Measurements from ENCODE around the gene SLC25A48.

The SLC25A48 gene

DNA sequence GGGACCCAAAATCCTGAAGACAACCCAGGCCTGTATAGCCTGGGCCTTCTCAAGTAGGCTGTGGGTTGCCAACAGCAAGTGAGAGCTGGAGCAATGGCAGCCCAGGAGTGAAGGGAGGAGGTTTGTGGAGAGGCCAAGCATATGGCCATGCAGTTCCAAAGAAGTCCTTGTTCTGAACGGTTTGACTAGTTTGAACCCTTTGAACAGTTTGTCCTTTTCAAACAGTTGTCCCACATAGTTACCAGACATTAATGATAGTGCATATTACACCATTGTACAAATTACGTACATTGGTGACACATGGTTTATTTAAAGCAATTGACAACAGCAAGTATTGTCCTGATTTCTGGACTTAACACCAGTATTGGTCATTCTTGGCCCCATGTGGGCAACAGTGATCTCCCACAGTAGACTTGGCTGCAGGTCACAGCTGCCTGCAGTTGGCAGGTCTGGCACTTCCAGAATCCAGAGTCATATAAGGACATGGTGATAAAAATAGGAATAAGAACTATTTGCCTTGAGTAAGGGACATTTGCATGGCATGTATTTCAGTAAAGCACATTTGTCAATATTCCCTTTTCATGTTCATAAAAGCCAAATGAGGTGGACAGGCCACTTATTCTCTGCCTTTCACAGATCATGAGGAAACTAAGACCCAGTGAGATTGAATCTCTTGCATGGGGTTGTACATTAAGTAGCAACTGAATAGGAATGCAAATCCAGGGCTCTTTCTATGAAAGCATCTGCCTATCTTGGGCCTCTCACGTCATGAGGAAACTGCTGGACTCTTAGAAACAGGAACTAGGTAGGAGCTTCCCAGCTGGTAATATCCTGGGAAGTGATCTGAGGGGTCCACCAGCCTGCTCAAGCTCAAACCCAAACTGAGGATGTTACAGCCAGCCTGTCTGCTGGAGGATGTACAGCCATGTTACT is 30.3 kb downstream of the SLC25A48 start:
- Histone ChIP-seq H3K27ac (ENCODE audit: low read depth, low read length) (no peak overlapping the region), H3K27me3 (ENCODE audit: control insufficient read depth, low read length) (peaks cover 5% of the 10 kb centered on the region; the same call in 1 of the 2 replicates), H3K4me2 (ENCODE audit: low read length) (no peak overlapping the region), H3K79me2 (ENCODE audit: control insufficient read depth, low read length) (no peaks in the 10 kb centered on the region), H3K4me3 (ENCODE audit: low read length) (no peak overlapping the region), H3K9me2 (replicated peaks; ENCODE audit: control insufficient read depth, low read length) (no peaks in the 10 kb centered on the region), H4K20me1 (ENCODE audit: control insufficient read depth, insufficient read depth, low read depth, low read length) (no peaks in the 10 kb centered on the region), H3K9me3 (ENCODE audit: control insufficient read depth, insufficient read depth, low read length) (no peaks in the 10 kb centered on the region), H3K4me1 (ENCODE audit: control insufficient read depth, low read length) (no peaks in the 10 kb centered on the region), H3K36me3 (ENCODE audit: control insufficient read depth, low read length) (no peaks in the 10 kb centered on the region), H3F3A (ENCODE audit: control insufficient read depth, insufficient read depth) (no peaks in the 10 kb centered on the region)
- no peak for TF ChIP-seq EZH2phosphoT487 (IDR thresholded peaks at IDR 0.05; ENCODE audit: borderline replicate concordance, low read length)
- TF ChIP-seq CTCF (IDR thresholded peaks at IDR 0.05; ENCODE audit: low read depth, low read length, poor library complexity, severe bottlenecking), result no peak

- Histone ChIP-seq H3K27ac (ENCODE audit: low read depth, low read length) (no peak overlapping the region), H3F3A (ENCODE audit: control insufficient read depth, insufficient read depth) (no peaks in the 10 kb centered on the region), H3K9me3 (ENCODE audit: control insufficient read depth, insufficient read depth, low read length) (no peaks in the 10 kb centered on the region), H3K9me2 (replicated peaks; ENCODE audit: control insufficient read depth, low read length) (no peaks in the 10 kb centered on the region), H3K4me3 (ENCODE audit: low read length) (no peak overlapping the region), H3K79me2 (ENCODE audit: control insufficient read depth, low read length) (no peaks in the 10 kb centered on the region), H3K36me3 (ENCODE audit: control insufficient read depth, low read length) (no peaks in the 10 kb centered on the region), H3K27me3 (ENCODE audit: control insufficient read depth, low read length) (peaks cover 7% of the 10 kb centered on the region; the same call in 1 of the 2 replicates), H3K4me1 (ENCODE audit: control insufficient read depth, low read length) (no peaks in the 10 kb centered on the region), H4K20me1 (ENCODE audit: control insufficient read depth, insufficient read depth, low read depth, low read length) (no peaks in the 10 kb centered on the region), H3K4me2 (ENCODE audit: low read length) (no peak overlapping the region)
- no peak for TF ChIP-seq CTCF (IDR thresholded peaks at IDR 0.05; ENCODE audit: low read depth, low read length, poor library complexity, severe bottlenecking)
- no peak for TF ChIP-seq EZH2phosphoT487 (IDR thresholded peaks at IDR 0.05; ENCODE audit: borderline replicate concordance, low read length)
Measured at GRCh38 chr5:135866016-135866415, 31.6 kb downstream of the SLC25A48 start.

DNA sequence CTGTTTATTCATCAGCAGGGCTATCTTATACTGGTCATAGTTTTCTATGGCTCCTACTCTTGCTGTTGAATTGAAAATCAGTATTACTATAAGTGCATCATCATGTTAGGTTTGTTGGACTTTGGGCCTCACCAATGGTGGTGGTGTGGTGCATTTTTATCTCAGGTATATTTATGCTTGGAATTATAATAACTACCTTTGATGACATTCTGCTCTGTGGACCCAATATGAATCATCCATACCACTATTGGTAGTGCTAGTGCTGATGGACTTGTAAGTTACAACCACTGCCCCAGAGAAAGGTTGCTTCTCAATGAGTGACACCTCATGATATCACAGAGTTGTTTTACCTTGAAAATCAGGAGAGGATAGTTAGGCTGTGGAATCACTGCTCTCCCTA is 33.1 kb downstream of the SLC25A48 start:
- Histone ChIP-seq H3K9me3 (ENCODE audit: control insufficient read depth, insufficient read depth, low read length) (no peaks in the 10 kb centered on the region), H3K4me1 (ENCODE audit: control insufficient read depth, low read length) (no peaks in the 10 kb centered on the region), H3K4me3 (ENCODE audit: low read length) (no peak overlapping the region), H3K79me2 (ENCODE audit: control insufficient read depth, low read length) (no peaks in the 10 kb centered on the region), H3K9me2 (replicated peaks; ENCODE audit: control insufficient read depth, low read length) (no peaks in the 10 kb centered on the region), H3K27ac (ENCODE audit: low read depth, low read length) (no peak overlapping the region), H3K27me3 (ENCODE audit: control insufficient read depth, low read length) (peaks cover 7% of the 10 kb centered on the region; the same call in 1 of the 2 replicates), H4K20me1 (ENCODE audit: control insufficient read depth, insufficient read depth, low read depth, low read length) (no peaks in the 10 kb centered on the region), H3F3A (ENCODE audit: control insufficient read depth, insufficient read depth) (no peaks in the 10 kb centered on the region), H3K4me2 (ENCODE audit: low read length) (no peak overlapping the region), H3K36me3 (ENCODE audit: control insufficient read depth, low read length) (no peaks in the 10 kb centered on the region)
- no peak for TF ChIP-seq CTCF (IDR thresholded peaks at IDR 0.05; ENCODE audit: low read depth, low read length, poor library complexity, severe bottlenecking)
- no peak for TF ChIP-seq EZH2phosphoT487 (IDR thresholded peaks at IDR 0.05; ENCODE audit: borderline replicate concordance, low read length)

Measured in DOHH2 (cell line).